GM18909 (cell line): ENCODE results near the gene PLCL1.

Source experiments
- ATAC-seq: cut with Tn5 transposase; IDR thresholded peaks from one replicate; pipeline ENCODE4 v1.9.1; 2021; ENCODE audit warnings: mild to moderate bottlenecking; ENCODE audit not compliant: unreplicated experiment, poor library complexity

The PLCL1 gene

DNA sequence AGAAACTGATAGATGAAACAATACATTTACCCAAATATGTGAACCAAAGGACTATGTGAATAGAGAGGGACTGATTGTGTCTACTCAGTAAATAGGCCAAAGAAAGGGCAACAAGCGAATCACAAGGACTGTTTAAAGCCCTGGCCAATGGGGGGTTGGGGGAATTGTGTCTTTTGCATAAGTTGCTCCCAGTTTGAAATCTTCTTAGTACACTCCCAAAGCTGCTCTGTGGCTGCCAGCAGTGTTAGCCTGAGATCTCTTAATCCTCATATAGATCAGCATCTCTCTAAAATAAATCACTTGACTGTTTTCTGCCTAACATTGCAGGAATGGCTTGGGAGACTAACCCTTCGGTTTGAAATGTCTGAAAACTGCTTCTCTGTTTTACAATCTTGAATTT lies 236.4 kb downstream of the PLCL1 start:
- ATAC-seq: no peak

DNA sequence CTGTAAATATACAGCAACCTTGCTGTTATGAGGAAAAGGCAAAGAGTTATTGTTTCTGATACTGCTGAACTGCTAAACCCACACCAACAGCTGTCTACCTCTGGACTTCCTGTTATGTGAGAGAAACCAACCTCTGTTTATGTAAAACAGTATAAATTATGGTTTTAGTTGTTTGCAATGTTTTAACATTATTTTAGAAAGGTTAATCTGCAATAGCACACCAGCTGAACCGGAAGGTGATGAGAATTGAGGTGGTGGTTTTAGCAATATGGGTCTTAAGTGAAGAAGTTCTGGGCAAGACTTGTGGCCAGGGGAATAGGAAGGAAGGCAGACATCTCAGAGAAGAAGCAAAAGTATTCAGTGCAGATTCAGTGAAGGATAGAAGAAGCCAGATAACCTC lies 237.8 kb downstream of the PLCL1 start:
- ATAC-seq: peak; percentile 92

DNA sequence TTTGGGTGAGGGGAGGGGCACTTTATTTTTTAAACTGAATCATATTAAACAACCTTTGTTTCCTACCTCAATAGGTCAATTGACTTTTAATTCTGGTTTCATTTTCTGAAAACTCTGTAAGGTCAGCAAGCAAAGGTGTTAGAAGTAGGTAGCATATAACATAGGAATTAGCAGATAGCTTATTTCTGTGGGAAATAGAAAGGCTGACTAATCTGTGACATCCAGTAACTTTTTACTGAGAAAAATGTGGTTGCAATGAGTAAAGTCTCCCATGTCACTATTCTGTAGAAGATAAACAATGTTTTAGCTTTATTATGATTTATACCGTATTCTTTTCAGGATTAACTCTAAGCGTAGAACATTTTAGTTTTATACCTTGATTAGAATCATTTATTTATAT lies 240.4 kb downstream of the PLCL1 start:
- ATAC-seq: no peak

DNA sequence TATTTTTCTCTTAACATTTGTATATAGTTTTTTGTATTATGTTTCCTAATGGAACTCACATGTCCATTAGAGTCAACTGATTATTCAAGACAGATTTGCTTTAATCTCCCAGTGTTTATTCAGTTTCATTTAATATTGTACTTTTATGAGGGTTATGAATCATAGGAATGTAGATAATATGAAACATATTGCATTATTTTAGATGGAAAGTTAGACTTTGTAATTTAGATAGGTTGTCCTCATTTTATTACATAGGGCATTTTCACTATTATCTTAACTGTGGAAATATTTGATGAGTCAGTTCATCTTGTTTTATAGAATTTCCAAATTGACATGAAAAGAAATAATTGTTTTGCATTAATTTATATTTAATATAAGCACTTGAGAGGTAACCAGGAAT lies 240.8 kb downstream of the PLCL1 start:
- no peak for ATAC-seq

DNA sequence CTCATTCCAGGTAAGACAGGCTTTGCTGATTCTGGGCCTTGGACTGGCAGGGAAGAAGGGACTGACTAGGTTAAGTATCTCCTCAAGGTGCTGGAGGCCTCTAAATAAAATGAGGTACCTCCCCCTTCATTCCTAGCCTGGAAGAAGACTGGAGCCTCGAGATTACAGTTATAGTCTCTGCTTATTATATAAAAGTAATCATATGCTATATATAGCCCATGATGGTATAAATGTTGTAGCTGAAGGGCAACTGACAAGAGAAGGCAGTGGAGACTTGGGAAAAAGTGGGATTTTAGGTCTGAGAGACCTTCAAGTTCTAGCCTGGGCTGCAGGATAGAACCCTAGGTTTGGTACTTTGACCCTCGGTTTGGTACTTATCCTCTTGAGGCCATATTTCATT lies 248.3 kb downstream of the PLCL1 start:
- no peak for ATAC-seq

DNA sequence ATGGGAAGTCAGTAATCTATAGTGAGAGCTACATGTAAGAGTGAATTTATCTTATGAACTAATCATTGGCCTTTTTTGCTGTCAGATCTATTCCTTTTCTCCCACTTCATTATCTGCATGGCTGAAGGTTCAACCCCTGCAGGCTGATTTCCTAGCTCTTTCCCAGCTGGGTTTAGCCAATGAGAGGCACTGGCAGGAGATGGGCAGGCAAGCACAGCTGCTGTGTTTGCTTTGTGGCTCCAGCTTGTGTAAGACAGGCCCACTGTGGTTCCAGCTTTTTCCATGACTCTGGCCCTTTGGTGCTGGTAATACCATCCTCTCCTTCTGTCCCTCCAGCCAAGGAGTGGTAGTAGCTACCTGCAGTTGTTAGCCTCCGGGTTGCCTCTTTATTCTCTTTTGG lies 248.8 kb downstream of the PLCL1 start:
- ATAC-seq: no peak

DNA sequence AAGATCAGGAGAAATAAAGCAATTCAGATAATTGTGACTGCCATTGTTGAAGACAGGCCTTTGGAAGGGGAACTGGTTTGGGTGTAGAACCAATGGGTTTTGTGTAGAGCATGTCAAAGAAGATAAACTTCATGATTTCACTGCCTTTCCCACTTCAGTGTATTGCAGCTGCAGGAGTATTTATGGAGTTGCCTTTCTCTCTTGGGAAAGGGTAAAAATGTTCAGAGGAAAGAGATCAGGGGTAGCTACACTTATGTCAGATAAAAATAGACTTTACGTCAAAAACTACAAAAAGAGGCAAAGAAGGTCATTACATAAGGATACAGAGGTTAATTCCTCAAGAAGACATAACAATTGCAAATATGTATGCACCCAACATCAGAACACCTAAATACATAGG lies 249.4 kb downstream of the PLCL1 start:
- no peak for ATAC-seq

DNA sequence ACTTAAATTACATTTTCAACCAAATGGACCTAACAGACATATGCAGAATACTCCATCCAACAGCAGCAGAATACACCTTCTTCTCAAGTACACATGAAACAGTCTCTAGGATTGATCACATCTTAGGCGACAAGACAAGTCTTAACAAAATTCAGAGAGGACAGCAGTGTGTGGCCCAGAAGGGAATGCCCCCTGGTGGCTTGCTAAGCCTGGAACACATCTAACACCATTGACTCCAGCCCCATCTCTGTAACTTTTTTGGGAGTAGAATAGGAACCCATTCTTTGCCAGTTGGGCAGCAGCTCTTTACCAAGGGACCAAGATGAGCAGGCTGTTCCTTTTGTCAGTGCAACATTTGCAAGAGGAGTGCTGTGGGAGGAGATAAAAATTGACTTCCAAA lies 249.9 kb downstream of the PLCL1 start:
- ATAC-seq: peak; percentile 80

DNA sequence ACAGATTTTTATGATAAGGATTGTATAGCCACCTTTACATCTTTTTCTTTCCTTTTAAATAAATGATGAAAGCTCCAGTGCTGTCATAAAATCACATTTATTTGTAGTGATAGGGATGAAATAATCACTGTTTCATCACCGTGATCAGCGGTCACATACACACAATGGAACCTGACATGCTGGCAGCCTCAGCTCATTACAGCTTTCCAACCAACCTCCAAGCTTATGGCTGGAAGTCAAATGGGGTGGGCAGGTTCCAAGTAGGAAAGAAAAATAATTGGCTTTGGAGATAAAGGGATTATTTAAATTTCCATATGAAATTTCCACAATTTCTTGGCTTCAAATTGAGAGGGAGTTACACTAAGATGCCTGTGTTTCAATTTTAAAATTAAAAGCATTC lies 251.3 kb downstream of the PLCL1 start:
- no peak for ATAC-seq

DNA sequence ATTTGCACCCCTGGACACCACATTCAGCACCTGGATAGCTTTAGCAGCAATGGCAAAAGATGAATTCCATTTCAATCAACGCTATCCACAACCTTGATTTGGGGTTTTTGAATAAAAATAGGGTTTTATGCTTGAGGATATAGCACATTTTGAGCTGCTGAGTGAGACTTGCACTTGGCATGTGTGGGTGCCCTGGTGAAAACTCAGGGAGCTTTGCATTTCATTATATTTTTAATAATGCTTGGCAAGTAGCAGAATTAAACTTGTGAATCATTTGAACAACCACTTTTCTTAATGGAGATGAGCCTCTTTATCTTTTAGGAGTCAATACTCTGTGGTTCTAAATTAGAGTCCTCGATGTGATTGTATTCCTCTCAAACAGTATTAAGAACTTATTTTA lies 252.4 kb downstream of the PLCL1 start:
- no peak for ATAC-seq

DNA sequence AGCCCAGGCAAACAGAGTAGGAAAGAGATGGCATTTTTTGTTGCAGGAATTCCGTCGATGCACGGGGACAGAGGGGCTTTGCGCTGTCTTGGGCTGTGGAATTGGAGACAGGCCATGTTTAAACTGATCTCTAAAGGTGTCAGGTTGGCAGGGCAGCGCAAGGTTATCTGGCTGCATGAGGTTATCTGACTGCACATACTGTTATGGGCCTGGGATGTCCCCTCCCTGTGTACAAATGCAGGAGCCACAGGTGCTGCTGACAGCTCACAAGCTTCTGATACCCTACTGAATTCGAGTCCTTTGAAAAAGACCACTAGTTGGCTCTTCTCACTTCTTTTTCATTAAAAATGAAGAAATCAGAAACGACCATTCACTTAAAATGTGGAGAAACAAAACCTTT lies 255.4 kb downstream of the PLCL1 start:
- no peak for ATAC-seq

DNA sequence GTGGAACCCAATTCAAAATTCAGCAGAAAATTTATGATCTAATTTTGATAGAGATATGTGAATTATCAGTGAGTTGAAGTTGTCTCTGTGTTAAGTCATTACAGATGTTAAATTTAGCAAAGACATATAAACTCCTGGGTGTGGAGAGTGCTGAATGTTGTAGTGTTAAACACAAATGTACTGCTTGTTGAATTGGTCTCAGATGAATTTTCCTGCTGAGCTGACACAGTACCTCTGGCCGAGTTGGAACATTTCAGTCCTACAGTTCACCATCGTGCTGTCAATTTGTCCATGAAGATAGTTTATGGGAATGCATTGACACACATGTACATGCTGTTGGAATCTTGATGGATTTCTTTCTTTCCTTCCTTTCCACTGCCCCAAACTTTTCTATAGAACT lies 255.9 kb downstream of the PLCL1 start:
- no peak for ATAC-seq

DNA sequence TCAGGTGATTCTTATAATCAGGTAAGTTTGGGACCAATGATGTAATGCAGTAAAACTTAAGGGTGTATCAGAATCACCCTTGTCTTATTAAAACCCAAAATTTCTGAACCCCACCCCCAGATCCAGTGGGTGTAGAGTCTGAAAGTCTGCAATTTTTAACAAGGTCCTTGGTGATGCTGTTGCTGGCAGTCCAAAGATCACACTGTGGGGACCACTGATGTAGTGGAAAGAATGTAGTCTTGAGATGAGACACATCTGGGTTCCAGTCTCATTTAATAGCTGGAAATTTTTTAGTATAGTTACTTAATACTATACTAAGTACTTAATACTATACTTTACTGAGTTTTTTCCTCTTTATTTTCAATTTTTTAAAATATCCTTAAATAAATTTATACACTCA lies 258.4 kb downstream of the PLCL1 start:
- ATAC-seq: no peak

DNA sequence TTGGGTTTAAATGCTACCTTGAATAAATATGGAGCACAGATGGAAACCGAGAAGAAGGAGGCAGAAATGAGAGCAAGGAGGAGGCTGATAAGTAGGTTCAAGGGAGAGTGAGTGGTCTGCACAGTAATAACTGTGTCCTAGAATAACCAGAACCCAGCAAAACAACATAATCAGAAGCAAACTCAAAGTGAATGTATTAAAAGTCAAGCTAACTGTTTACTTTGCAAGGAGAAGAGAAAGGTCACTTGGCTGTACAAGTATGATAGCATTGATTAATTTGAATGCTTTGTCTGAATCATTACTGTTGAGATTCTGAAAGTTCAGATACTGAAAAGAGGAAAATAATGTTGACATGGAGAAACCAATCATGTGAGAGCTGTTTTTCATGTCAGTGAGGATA lies 258.8 kb downstream of the PLCL1 start:
- no peak for ATAC-seq

DNA sequence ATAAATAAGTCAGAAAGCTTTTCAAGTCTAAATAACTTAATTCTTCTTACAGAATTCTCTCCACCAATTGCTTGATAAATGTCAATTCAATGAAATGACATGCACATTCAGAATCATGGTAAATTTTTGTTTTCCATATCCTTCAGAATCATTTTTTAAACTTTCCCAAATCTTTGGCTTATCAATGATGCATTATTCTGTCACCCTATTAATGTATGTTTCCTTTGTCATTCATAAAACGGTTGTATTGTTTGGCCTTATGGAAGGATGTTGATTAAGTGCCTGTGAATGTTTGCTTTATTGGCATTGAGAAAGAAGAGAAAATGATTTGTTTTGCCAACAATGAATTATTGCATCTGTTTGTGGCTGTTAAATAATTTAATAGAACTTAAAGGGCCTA lies 260.9 kb downstream of the PLCL1 start:
- no peak for ATAC-seq

DNA sequence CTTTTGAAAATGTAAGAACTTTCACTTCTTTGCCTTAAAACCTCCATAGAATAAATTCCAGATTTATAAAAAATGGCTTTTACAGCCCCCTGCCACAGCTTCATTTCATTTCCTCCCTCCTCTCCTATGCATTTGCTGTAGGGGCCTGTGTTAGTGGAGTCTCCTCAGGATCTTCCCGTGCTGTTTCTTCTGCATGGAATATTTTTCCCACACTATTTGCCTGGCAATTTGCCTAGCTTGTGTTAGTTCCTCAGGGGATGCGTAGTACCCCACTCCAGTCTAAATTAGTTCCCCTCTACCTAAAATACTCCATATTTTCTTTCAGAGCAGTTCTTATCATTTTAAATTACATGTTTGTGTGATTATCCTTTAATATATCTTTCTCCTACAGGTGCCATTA lies 262.2 kb downstream of the PLCL1 start:
- ATAC-seq: no peak

DNA sequence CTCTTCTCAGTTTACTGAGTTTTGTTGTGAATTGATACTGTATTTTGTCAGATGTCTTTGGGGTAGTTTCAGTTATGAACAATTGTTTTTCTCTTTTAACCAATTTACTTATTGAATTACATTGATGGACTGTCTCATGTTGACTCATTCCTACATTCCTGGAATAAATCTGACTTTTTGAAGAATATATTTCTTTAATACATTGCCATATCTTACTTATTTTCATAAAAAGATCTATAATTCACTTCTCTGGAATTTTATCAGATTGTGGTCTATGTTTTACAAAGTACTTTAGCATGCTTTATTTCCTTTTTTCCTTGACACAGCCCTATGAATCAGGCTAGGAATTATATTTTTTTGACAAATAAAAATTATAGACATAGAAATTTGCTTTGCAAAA lies 268.3 kb downstream of the PLCL1 start:
- no peak for ATAC-seq

DNA sequence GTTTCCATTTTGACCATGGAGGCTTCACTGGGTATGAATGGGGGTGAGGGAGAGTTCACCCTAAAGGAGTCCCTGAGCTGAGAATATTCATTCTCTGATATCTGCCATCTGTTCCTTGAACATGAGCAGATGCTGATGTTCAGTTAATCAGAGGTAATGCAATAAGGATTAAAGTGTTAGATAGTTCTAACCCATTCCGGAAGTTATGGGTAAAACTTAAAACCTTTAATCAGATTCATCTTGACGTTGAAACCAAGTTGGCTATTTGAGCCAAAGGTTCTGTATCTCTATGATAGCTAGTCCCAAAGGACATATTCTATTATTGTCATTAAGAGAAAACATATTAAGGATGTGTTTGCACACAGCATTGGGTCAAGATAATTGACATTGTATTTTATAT lies 268.9 kb downstream of the PLCL1 start:
- ATAC-seq: no peak

DNA sequence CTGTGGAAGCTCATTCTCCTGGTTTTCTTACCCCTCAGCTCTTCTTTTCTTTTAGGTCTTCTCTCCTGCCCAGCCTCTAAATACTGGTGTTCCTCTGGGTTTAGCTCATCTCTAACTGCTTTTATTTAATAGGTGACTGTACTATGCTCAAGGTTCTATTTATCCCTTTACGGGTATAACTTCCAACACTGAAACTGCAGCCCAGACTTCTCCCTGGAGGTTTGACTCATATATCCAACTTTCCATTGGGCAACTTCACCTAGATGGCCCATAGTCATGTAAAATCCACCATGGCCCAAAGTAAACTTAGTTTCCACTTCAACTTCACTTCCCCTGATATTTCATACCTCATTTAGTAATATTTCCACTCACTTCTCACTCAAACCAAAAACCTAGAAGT lies 273.1 kb downstream of the PLCL1 start:
- no peak for ATAC-seq

DNA sequence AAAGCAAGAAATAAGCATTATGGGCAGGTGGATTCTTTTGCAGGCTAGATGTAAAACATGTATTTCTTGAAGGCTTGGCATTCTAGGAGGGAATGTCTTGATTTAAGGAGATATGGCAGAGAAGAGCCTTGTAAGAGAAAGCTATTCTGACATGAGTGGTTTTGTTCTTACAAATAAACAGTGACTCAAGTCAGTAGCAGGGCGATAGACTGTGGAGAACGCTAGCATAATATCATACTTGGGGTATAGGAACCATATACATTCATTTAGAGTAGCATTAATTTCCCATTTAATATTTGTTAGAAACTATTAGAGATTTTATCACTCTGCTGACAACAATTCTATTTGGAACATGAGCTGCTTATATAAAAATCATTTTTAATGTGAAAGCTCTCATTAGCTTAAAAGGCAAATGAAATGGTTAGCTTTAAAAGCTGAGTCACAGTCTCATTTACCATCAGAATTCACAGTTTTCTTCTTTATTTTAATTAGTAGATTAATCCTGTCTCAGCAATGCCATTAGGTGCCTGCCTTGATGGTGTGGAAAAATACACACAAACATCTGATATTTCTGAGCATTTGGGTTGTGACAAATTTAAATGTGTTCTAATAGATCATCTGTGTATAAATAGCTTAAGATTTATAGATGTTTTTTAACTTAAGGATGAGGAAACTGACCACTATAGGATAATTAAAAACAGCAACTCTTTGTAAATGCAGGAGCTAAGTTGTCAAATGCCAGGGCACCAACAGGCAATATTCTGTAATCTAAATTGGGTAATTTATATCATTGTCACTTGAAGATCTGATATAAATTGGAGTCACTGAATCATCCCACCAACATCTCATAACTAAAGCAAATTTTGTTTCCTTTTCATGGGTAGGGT lies 276.7 kb downstream of the PLCL1 start:
- ATAC-seq: no peak

DNA sequence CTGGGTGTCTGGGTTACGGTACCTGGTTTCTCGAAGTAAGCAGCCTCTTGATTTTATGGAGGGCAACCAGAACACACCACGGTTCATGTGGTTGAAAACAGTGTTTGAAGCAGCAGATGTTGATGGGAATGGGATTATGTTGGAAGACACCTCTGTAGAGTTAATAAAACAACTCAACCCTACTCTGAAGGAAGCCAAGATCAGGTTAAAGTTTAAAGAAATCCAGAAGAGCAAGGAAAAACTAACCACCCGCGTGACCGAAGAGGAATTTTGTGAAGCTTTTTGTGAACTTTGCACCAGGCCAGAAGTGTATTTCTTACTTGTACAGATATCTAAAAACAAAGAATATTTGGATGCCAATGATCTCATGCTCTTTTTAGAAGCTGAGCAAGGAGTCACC lies 279.8 kb downstream of the PLCL1 start:
- no peak for ATAC-seq

DNA sequence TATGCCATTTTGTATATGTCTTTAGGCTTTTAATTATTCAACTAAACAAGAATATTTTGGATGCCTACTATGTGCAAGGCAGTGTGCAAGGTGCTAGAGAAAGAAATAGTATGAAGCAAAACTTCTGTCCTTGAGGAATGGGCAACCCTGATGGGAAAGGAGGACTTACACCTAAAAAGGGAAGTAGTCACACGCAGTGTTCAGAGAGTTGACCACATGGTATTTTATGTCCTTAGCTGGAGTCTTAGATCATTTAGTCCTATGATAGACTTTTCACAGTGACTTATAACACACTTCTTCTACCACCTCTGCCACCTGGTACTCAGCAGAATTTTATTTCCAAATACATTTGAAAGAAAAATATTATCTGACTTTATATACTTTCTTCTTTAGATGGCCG lies 291.6 kb downstream of the PLCL1 start:
- peak; percentile 40 for ATAC-seq

DNA sequence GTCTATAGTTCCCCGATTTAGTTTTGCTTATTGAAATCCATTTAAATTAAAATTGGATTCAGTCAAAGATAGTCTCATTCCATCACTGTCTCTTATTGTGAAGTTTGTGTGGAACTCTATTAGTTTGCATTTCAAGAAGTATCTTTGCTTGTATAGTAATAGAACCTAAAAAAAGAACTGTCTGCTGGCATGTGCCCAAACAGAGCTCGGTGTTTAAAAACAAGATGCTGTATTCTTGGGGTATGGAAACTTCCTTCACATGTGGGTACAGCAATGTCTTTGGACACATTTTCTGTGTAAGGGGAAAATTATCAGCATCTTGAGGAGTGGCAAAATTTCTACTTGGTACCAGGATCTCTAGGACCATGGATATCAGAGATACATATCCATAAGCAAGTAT lies 292.6 kb downstream of the PLCL1 start:
- ATAC-seq: no peak
